Liver (tissue), 9 donors: ENCODE results near the gene BMAL1. TPM values are rescaled to one million over a fixed set of nuclear protein-coding genes. Genes with fewer than 3 reads are reported as not detected.
A peak's percentile ranks its signal among the peaks of the same experiment; 100 is the strongest.

Experiments
- DNase-seq: peaks from one replicate; pipeline ENCODE4 v3.0.0-alpha.2; 2017; ENCODE audit warnings: low spot score
- H3K27ac ChIP-seq, 2 donors: one replicate each; pipeline ENCODE4 v1.7.0; 2013; ENCODE audit warnings: inconsistent platforms in 2 of 2, low read length in 2 of 2, control low read depth in 1 of 2, low read depth in 1 of 2, mild to moderate bottlenecking in 1 of 2
- H3K27me3 ChIP-seq, 4 donors: one replicate each; pipeline versions ENCODE4 v1.6.1 to v1.7.0; 2013; ENCODE audit warnings: low read length in 3 of 4, inconsistent platforms in 1 of 4, mild to moderate bottlenecking in 1 of 4, moderate library complexity in 1 of 4; ENCODE audit not compliant: control insufficient read depth in 4 of 4, insufficient read depth in 4 of 4
- H3K36me3 ChIP-seq, 4 donors: one replicate each; pipeline versions ENCODE4 v1.6.1 to v1.7.0; 2013; ENCODE audit warnings: low read length in 3 of 4, mild to moderate bottlenecking in 3 of 4, low read depth in 1 of 4, moderate library complexity in 1 of 4; ENCODE audit not compliant: control insufficient read depth in 4 of 4, insufficient read depth in 3 of 4
- H3K4me1 ChIP-seq, 4 donors: one replicate each; pipeline versions ENCODE4 v1.6.1 to v1.7.0; 2013; ENCODE audit warnings: low read length in 3 of 4, mild to moderate bottlenecking in 3 of 4, moderate library complexity in 1 of 4; ENCODE audit not compliant: control insufficient read depth in 4 of 4, insufficient read depth in 4 of 4
- H3K4me3 ChIP-seq, 3 donors: one replicate each; pipeline versions ENCODE4 v1.6.1 to v1.7.0; 2013; ENCODE audit warnings: low read length in 3 of 3, control low read depth in 1 of 3, low read depth in 1 of 3, mild to moderate bottlenecking in 1 of 3
- H3K9ac ChIP-seq, 2 donors: one replicate each; pipeline ENCODE4 v1.7.0; 2013; ENCODE audit warnings: low read length in 2 of 2, mild to moderate bottlenecking in 2 of 2, moderate library complexity in 2 of 2, control low read depth in 1 of 2, low read depth in 1 of 2
- H3K9me3 ChIP-seq, 4 donors: one replicate each; pipeline versions ENCODE4 v1.6.1 to v1.7.0; 2013; ENCODE audit warnings: low read length in 3 of 4; ENCODE audit not compliant: control insufficient read depth in 4 of 4
- EGR1 ChIP-seq, 2 donors: IDR thresholded peaks; 2 replicates each; pipeline ENCODE4 v1.6.1; 2016 to 2018; ENCODE audit warnings: antibody characterized with exemption in 2 of 2, low read depth in 2 of 2
- FOXA1 ChIP-seq: IDR thresholded peaks from 2 replicates; pipeline ENCODE4 v1.6.1; 2016; ENCODE audit warnings: antibody characterized with exemption
- FOXA2 ChIP-seq: IDR thresholded peaks from 2 replicates; pipeline ENCODE4 v1.6.1; 2016; ENCODE audit warnings: antibody characterized with exemption
- JUND ChIP-seq, 2 donors: IDR thresholded peaks; 2 replicates each; pipeline ENCODE4 v1.6.1; 2016; ENCODE audit warnings: antibody characterized with exemption in 2 of 2
- RAD21 ChIP-seq, 2 donors: IDR thresholded peaks; 2 replicates each; pipeline ENCODE4 v1.6.1; 2016; ENCODE audit warnings: antibody characterized with exemption in 2 of 2, mild to moderate bottlenecking in 2 of 2
- RXRA ChIP-seq, 2 donors: IDR thresholded peaks; 2 replicates each; pipeline ENCODE4 v1.6.1; 2017 to 2018; ENCODE audit warnings: antibody characterized with exemption in 2 of 2, mild to moderate bottlenecking in 1 of 2
- SP1 ChIP-seq: IDR thresholded peaks from 2 replicates; pipeline ENCODE4 v1.6.1; 2018; ENCODE audit warnings: antibody characterized with exemption, mild to moderate bottlenecking
- TAF1 ChIP-seq: conservative IDR thresholded peaks from 2 replicates; pipeline ENCODE4 v1.6.1; 2016; ENCODE audit warnings: antibody characterized with exemption, mild to moderate bottlenecking
- YY1 ChIP-seq: IDR thresholded peaks from 2 replicates; pipeline ENCODE4 v1.6.1; 2016; ENCODE audit warnings: antibody characterized with exemption, mild to moderate bottlenecking
- WGBS: extraction: QIAGEN DNeasy Blood & Tissue Kit; methylation state at CpG from one replicate; pipeline ENCODE4 v1.1.7; 2013; 5-methylcytosine and 5-hydroxymethylcytosine counted together
- polyA plus RNA-seq, 2 donors: library from polyadenylated mRNA; stranded (reverse) in 1 of 2; unstranded in 1 of 2; fragments of 200-250 nt in 1 of 2; fragments of >200 nt in 1 of 2; fragmentation: Nextera tagmentation in 1 of 2; extraction: Ambion mirVana in 1 of 2; gene quantifications; one replicate each; pipeline versions ENCODE4 v1.2.1 to v1.2.3, GENCODE V29; 2013 to 2015
- total RNA-seq, 2 donors: library from RNA; depleted of rRNA; stranded (reverse); fragments of >200 nt; gene quantifications; one replicate each; pipeline ENCODE4 v1.2.3, GENCODE V29; 2014
- TF ChIP-seq, protein P1 (sequence below): fragments of 150-350 bp; IDR thresholded peaks from 2 replicates; pipeline ENCODE4 v1.5.1; 2017; ENCODE audit warnings: improper control_type of control experiment, low read depth, low read length; ENCODE audit not compliant: missing input control
- TF ChIP-seq, protein P2 (sequence below): IDR thresholded peaks from 2 replicates; pipeline ENCODE4 v1.6.1; 2016; ENCODE audit warnings: antibody characterized with exemption
- TF ChIP-seq, protein P3 (sequence below): IDR thresholded peaks from 2 replicates; pipeline ENCODE4 v1.6.1; 2016; ENCODE audit warnings: antibody characterized with exemption
- TF ChIP-seq, protein P4 (sequence below): IDR thresholded peaks from 2 replicates; pipeline ENCODE4 v1.6.1; 2016; ENCODE audit warnings: antibody characterized with exemption
- donor health status: healthy.
- donor health status: healthy.
- donor health status: healthy.
- donor health status: healthy.
- donor health status: healthy.

Gene BMAL1
- total and polyA plus RNA-seq, 4 donors: 4.7 to 39.0 (median 15.0) TPM

DNA sequence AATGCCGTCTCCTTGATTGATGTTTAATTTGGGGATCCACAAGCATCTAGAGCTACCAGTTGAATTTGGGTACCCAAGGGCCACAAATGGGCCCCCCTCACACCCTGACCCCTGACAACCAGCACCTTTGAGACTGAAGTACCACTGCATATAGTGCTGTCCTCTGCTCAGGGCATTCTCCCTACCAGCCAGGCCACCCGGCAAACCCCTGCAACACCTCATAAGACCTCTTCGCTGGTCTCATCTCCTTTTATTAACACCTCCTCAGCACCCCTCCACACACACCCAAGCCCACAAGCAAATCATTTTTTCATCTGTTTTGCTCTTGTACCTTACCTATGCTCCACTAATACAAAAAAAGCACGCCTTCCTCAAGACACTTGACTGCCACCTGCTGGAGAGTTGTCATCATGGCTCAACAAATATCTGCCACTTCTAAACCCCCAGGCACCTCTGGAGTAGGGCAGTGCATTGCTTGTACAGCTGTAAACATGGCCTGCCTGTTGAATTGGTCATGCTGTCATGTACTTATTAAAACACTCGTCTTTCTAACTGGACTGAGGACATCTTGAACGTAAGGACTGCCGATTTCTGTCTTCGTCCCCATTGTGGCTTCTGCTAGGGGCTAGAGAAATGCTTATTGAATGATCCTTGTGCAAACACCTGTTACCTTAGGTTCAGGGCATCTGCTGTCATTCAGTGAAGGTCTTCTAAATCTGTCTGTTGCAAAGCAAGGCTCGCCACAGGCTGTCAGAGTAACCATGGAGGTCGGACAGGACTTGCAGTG is 66.5 kb downstream of the BMAL1 start:
- H3K27ac ChIP-seq: no peak overlapping the region
- no peaks in the 10 kb centered on the region for H3K36me3 ChIP-seq
- no peaks in the 10 kb centered on the region for H3K27me3 ChIP-seq
- 69% methylated on average over 10 of the region's 10 CpGs for WGBS
- no peaks in the 10 kb centered on the region for H3K9me3 ChIP-seq
- TF ChIP-seq EGR1 (IDR thresholded peaks at IDR 0.05; ENCODE audit: low read depth in 2 of 2) (no peak), RAD21 (IDR thresholded peaks at IDR 0.05) (peak; percentile 92 to 98), SP1 (no peak)
- TF ChIP-seq, protein P1, sequence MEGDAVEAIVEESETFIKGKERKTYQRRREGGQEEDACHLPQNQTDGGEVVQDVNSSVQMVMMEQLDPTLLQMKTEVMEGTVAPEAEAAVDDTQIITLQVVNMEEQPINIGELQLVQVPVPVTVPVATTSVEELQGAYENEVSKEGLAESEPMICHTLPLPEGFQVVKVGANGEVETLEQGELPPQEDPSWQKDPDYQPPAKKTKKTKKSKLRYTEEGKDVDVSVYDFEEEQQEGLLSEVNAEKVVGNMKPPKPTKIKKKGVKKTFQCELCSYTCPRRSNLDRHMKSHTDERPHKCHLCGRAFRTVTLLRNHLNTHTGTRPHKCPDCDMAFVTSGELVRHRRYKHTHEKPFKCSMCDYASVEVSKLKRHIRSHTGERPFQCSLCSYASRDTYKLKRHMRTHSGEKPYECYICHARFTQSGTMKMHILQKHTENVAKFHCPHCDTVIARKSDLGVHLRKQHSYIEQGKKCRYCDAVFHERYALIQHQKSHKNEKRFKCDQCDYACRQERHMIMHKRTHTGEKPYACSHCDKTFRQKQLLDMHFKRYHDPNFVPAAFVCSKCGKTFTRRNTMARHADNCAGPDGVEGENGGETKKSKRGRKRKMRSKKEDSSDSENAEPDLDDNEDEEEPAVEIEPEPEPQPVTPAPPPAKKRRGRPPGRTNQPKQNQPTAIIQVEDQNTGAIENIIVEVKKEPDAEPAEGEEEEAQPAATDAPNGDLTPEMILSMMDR: peak; percentile 77
- no peak overlapping the region for H3K9ac ChIP-seq
- H3K4me3 ChIP-seq: no peak overlapping the region
- peaks cover 19 to 47% (median 32%) of the 10 kb centered on the region in 4 donors for H3K4me1 ChIP-seq
- DNase-seq: peak; percentile 68

DNA sequence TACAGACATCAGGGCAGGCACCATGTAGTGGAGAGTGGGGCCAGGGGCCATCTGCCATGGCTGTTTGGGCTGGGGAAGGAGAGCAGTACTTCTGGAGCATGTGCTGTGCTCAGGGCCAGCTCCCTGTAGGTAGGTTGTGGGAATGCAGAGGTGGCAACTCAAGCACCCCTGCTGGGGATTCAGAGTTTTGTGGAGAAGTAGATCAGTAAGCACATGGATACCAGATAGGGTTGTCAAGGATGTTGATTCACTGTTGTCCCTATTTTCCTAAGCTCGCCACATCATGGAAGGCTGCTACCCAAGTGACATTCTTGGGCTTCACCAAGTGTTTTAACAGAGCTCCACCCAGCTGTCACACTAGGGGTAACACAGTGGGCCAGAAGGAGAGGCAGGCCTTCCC is 67.2 kb downstream of the BMAL1 start:
- no peak for DNase-seq
- Histone ChIP-seq H3K27ac (no peak overlapping the region), H3K9ac (no peak overlapping the region), H3K4me3 (no peak overlapping the region), H3K9me3 (no peaks in the 10 kb centered on the region), H3K4me1 (peaks cover 17 to 40% (median 26%) of the 10 kb centered on the region in 4 donors), H3K36me3 (no peaks in the 10 kb centered on the region), H3K27me3 (no peaks in the 10 kb centered on the region)
- TF ChIP-seq JUND (IDR thresholded peaks at IDR 0.05): no peak
- TF ChIP-seq RXRA (IDR thresholded peaks at IDR 0.05): no peak
- TF ChIP-seq YY1: no peak
- no peak for TF ChIP-seq FOXA2
- TF ChIP-seq, protein P2, sequence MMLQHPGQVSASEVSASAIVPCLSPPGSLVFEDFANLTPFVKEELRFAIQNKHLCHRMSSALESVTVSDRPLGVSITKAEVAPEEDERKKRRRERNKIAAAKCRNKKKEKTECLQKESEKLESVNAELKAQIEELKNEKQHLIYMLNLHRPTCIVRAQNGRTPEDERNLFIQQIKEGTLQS: no peak
- TF ChIP-seq, protein P3, sequence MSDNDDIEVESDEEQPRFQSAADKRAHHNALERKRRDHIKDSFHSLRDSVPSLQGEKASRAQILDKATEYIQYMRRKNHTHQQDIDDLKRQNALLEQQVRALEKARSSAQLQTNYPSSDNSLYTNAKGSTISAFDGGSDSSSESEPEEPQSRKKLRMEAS: no peak
- TF ChIP-seq, protein P1: no peak
- no peak for TF ChIP-seq FOXA1
- no peak for TF ChIP-seq RAD21 (IDR thresholded peaks at IDR 0.05)
- TF ChIP-seq EGR1 (IDR thresholded peaks at IDR 0.05; ENCODE audit: low read depth in 2 of 2): no peak
- TF ChIP-seq TAF1: no peak
- no peak for TF ChIP-seq SP1
- TF ChIP-seq, protein P4, sequence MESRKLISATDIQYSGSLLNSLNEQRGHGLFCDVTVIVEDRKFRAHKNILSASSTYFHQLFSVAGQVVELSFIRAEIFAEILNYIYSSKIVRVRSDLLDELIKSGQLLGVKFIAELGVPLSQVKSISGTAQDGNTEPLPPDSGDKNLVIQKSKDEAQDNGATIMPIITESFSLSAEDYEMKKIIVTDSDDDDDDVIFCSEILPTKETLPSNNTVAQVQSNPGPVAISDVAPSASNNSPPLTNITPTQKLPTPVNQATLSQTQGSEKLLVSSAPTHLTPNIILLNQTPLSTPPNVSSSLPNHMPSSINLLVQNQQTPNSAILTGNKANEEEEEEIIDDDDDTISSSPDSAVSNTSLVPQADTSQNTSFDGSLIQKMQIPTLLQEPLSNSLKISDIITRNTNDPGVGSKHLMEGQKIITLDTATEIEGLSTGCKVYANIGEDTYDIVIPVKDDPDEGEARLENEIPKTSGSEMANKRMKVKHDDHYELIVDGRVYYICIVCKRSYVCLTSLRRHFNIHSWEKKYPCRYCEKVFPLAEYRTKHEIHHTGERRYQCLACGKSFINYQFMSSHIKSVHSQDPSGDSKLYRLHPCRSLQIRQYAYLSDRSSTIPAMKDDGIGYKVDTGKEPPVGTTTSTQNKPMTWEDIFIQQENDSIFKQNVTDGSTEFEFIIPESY: no peak
- WGBS: 98% methylated on average over 1 of the region's 1 CpG
